Ecto neural progenitor cell (in vitro differentiated cells): ENCODE results near the gene BANF1.

ENCODE experiments used
- DNase-seq: peaks from one replicate; pipeline ENCODE4 v3.0.0-alpha.2; 2018; ENCODE audit warnings: low spot score

The BANF1 gene

GRCh38 chr11:66001942-66002647, at the start of gene BANF1, which contains the start of gene EIF1AD:
Gene BANF1, plus strand, starts transcription at chr11:66002503. Its CDS starts 748 bp downstream, at chr11:66003251.
Gene EIF1AD, minus strand, starts transcription at chr11:66002157. Its CDS starts 1,768 bp downstream, at chr11:66000389.
- DNase-seq: peak; percentile 95

GRCh38 chr11:65953471-65953870, 48.8 kb upstream of the BANF1 start:
- DNase-seq: no peak

- DNase-seq: no peak
These were observed 47.5 kb upstream of the BANF1 start for GRCh38 chr11:65954771-65955170.

- DNase-seq: no peak
These were observed 44.0 kb upstream of the BANF1 start for GRCh38 chr11:65958291-65958690.

GRCh38 chr11:65958774-65959420, 43.4 kb upstream of the BANF1 start:
- no peak for DNase-seq

- DNase-seq: no peak
These were observed 41.5 kb upstream of the BANF1 start for GRCh38 chr11:65960824-65961266.

- peak; percentile 99 for DNase-seq
These were observed 40.8 kb upstream of the BANF1 start, which contains the start of gene SART1 for GRCh38 chr11:65961267-65962140. Gene SART1, plus strand, starts transcription at chr11:65961734. Its CDS starts 47 bp downstream, at chr11:65961781.

GRCh38 chr11:65962141-65962564, 40.1 kb upstream of the BANF1 start:
- no peak for DNase-seq

- no peak for DNase-seq
These were observed 37.4 kb upstream of the BANF1 start for GRCh38 chr11:65964906-65965305.

- no peak for DNase-seq
These were observed 36.1 kb upstream of the BANF1 start for GRCh38 chr11:65965986-65966762.

GRCh38 chr11:65967329-65967934, 34.9 kb upstream of the BANF1 start:
- no peak for DNase-seq

- no peak for DNase-seq
These were observed 33.5 kb upstream of the BANF1 start for GRCh38 chr11:65968600-65969482.

GRCh38 chr11:65972116-65972515, 30.2 kb upstream of the BANF1 start:
- no peak for DNase-seq

- no peak for DNase-seq
These were observed 28.7 kb upstream of the BANF1 start for GRCh38 chr11:65973439-65974110.

- no peak for DNase-seq
These were observed 26.5 kb upstream of the BANF1 start for GRCh38 chr11:65975771-65976170.

GRCh38 chr11:65976216-65977176, 25.8 kb upstream of the BANF1 start:
- DNase-seq: no peak

GRCh38 chr11:65977621-65978390, 24.5 kb upstream of the BANF1 start:
- no peak for DNase-seq
